OCI-M2 (cell line): ENCODE measurements around the gene MLN.

Experiments
- DNase-seq: peaks from one replicate; lab custom pipeline; 2025; ENCODE audit not compliant: unreplicated experiment; lab: John Stamatoyannopoulos, UW

The MLN gene, protein sequence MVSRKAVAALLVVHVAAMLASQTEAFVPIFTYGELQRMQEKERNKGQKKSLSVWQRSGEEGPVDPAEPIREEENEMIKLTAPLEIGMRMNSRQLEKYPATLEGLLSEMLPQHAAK

DNA sequence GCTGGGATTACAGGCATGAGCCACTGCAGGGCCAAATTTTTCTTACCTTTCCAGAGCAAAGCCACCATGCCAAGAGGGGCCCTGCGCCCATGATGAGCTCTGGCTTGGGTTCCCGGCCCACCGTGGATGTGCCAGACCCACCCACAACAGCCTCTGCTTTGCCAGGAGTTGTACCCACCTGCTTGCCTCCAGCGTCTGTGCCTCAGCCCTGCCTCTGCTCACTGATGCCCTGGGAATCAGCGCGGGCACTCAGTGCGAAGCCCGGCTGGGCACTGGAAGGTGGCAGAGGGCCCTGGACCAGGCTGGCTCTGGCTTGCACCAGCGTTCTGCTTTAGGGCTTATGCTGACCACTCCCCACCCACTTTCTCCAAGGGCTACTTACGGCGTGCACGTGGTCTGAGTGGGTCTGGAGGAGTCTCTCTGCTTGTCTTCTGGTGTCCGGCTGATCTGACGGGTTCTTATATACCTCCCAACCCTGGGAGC lies at the start of gene MLN:
Gene MLN, minus strand, starts transcription at position 433 of the 483 bp plus-strand sequence. CDS start 2,840 bp downstream, outside the sequence.
- DNase-seq = no peak

DNA sequence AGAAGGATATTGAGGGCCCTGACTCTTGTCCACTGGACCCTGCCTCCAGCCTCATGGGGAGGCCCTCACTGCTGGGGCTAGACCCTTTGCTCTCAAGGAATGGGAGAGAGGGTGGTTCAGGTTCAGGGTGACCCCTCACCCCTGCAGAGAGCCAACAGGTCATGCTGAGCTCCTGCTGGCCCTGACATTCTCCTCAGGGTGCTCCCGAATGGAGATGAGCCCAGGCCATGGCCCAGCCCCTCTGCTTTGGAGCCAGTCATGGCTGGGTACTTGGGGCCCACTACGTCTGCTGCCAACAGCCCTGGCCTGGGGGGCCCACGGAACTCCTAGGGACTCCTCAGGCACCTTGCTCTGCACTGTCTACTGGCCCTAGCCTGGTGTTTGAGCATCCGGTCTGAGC lies 49.2 kb upstream of the MLN start:
- DNase-seq = no peak

DNA sequence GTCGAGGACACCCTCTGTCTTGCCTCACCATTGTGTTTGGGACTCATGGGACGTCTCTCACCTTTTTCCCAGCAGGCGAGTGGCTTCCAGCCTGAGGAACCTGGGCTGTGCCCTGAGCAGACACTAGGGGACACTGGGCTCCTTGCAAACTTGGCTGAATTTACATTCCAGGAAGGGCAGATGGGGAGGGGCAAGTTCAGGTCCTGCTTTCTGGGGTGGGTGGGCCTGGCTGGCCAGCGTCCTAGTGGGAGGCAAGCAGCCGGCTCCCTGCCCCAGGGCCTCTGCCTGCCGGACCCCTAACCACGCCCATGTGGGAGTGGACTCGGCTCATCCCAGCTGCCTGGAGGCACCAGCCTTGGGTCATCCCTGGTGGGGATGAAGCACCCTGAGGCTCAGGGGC lies 48.2 kb upstream of the MLN start:
- DNase-seq = no peak

DNA sequence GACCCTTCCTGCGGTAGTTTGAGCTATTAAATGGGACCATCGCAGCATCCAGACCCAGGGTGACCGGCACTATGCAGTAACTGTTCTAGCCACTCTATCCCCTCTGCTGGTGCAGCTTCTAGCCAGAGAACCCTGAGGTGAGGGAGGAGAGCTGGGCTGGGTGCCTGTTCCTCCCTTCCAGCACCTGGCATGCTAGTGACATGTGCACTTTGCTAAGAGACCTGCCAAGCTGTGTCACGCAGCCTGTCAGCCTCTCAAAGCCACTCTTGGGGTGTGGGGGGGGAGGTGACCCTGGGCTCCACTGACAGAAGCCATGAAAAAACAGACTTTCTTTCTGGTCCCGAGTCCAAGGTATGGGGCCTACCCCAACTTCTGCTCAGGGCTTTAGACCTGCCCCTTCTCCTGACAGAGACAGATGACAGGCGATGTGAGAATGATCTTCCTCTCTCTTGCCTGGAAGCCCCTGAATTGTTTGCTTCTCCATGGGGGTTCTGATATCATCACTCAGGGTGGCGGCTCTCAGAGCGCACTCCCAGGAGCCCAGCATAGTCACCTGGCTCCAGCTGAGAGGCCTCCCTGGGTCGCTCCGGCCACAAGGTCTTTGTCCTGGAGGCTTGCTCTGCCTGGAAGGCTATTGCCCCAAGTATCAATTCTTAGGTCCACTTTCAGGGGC lies 47.2 kb upstream of the MLN start:
- no peak for DNase-seq

DNA sequence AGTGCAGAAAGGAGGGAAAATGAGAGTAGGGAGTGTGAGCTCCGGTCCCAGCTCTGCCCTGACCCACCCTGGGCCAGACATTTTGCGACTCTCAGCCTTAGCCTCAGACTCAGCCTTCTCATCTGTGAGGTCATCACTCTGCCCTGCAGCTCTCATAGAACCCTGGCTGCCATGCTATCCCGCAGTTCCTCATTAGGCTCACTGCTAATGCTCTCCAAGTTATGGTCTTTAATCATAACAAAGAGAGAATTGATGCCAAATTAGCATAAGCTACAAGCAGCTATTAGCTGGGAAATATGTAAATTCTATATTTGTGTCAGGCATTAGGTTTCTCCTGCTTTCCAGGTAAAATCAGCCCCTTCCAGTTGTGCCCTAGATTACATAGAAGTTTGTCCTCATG lies 46.5 kb upstream of the MLN start:
- DNase-seq = no peak

DNA sequence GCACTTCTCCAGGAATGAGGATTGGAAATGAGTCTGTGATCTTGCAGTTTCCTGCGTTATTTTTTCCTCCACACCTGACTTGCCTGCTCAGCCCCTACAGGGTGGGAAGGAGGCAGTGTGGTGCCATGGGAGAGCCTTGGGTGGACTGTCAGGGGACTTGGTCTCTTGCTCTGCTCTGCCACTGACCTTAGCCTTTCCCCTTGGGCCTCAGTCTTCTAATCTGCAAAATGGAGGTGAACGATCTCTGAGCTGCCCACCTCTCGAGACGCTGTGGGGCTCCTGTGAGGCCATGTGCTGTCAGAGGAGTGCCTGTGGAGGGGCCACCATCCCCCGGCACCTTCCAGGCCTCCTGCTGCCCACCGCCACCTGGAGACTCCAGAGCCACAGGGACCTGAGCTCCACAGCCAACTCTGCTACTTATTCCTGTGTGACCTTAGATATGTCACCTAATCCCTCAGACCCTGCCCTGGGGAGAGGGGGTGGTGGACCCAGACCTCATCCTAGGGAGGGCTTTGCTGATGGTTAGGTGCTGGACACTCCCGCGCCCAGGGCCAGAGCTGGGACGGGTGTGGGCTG lies 45.8 kb upstream of the MLN start:
- no peak for DNase-seq

DNA sequence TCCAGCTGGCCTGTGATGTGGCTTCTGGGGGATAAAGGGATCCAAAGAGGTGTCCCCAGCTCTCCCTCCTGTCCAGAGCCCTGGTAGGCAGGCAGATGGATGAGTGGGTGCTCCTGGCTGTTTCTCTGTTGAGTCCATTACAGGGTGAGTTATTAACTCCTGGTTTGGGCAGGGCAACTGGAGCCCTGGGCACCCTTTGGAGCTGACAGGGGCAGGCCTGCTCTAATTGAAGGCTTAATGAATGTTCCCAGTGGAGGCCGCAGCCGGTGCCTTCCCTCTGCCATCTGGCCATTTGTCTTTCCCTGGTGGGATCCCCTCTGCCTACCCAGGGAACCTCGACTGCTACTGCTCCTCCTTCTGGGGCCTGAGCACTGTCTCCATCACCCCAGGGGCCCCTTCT lies 44.7 kb upstream of the MLN start:
- no peak for DNase-seq

DNA sequence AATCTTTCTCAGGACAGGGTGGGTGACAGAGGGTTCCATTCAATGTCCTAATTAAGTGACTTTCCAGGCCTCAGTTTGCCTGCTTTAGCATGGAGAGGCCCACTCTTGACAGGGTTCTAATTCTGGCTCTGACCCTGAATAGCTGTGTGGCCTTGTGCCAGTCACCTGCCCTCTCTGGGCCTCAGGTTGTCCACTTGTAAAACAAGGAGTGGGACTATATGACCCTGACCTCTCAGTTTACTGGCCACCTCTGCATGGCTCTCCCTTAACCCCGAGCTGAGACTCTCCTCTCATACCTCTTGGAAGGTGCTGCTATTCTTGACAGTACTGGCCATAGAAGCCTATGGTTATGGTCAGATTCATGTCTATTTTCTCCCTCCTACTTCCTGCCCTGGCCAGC lies 44.1 kb upstream of the MLN start:
- DNase-seq = no peak

DNA sequence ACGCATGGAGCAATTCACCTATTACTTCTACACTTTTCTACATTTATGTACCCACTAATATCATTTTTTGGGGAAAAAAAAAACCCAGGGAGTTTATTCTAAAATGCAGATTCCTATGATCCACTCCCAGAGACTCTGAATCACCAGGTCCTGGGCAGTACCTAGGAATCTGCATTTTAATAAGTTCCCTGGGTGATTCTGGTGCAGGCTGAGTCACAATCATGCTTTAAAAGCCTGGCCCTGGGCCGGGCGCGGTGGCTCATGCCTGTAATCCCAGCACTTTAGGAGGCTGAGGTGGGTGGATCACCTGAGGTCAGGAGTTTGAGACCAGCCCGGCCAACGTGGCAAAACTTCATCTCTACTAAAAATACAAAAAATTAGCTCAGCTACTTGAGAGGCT lies 43.3 kb upstream of the MLN start:
- no peak for DNase-seq

DNA sequence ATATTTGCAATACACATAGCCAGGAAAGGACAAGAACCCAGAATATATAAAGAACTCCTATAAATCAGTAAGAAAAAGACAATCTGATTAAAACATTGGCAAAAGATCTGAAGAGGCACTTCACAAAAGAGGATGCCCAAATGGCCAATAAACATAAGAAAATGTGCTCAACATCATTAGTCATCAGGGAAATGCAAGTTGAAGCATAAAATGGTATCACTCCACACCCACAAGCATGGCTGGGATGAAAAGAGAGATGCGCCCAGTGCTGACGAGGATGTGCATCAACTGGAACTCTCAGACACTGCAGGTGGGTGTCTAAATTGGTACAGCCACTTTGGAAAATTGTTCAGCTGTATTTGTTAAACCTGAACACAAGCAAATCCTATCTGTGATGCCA lies 42.4 kb upstream of the MLN start:
- DNase-seq = no peak

DNA sequence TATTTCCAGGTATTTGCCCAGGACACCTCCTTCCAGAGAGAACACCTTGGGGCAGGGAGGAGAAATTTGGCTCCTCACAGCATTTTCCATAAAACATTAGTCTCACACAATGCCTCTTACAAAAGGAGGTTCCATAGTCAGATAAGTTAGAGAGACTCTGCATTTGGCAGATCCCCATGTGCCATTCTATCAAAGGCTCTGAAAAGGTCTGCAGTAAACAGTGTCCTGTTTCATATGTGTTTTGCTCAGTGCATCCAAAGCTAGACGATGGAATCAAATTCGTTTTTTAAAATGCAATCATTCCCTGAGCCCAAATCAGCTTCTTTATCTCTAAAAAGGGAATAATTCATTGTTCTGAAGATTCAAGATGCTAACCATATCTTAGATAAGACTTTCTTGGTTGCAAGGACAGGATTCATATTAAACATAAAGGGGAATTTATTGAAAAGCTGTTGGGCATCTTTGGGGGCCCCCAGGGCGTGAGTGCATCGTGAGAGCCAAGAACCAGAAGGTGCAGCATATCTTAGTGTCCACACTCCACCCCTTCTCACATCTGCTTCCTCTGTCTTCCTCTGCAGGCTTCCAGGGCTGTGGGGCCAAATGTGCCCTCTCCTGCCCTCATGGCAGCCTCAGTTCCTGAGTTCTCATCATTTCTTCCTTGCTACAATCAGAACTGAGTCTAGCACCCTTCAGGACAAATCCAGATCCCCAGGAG lies 41.4 kb upstream of the MLN start:
- no peak for DNase-seq

DNA sequence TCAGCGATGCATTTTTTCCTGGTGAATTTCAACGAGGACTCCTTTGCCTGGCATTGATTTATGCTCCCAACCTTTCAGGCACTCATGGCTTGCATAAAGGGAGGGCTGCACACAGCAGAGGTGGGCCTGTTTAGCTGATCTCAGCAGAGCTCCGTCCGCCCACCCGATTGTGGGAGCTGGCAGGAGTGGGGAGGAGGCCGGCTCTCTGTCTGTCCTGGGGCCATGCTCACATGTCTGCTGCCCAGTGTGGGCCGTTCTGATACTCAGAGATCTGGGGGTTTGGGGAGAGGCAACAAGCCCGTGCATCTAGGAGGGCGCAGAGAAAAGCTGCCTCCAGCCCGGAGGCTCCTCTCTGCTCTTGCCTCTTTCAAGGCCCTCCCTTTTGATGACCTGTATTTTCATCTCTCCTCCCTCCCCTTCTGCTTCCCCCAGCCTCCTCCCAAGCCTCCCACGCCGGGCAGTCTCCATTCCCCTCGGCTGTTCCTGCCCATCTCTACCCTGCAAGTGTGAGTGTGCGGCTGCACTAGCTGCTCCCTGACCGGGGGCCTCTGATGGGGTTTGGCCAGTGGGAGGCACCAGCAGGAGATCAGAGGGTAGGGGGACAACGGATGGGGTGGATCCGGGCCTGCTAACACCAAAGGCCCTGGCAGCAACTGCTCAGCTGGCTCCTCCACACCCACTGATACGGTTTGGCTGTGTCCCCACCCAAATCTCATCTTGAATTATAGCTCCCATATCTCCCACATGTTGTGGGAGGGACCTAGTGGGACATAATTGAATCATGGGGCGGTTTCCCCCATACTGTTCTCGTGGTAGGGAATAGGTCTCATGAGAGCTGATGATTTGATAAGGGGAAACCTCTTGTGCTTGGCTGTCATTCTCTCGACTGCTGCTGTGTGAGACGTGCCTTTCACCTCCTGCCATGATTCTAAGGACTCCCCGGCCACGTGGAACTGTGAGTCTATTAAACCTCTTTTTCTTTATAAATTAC lies 39.6 kb upstream of the MLN start:
- no peak for DNase-seq

DNA sequence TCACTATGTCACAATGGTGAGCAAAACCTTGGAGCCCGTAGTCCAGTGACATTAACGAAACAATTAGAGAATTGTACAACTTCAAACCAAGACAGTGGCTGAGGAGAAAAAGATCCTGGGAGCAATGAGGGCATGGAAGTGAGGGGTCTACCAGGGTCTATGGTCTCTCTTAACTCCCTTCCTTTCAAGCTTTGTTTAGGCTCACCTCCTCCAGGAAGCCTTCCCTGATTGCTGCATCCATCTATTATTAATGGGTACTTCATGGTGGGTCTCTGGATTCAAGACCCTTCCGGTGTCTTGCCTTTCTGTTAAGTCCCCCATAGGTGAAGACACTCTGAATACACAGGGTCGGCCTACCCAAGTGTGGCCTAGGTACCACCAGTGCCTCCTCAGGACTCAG lies 38.1 kb upstream of the MLN start:
- no peak for DNase-seq

DNA sequence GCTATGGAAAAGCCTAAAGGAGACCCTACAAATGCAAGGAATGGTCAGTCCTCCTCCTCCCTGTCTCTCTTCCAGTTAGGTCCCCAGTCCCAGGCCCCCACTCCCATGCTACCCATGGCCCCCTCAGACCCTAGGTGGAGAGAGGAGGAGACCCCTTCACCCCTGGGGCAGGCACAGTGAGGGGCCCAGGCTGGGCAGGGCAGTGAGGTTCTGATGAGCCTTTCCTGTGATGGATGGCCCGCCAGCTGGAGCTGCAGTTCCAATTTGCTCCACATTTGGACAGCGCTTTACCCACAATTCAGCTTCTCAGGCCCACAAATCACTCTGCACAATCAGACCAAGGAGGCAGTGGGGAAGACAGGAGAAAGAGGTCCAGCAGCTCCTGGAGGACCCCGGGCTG lies 37.3 kb upstream of the MLN start:
- no peak for DNase-seq

DNA sequence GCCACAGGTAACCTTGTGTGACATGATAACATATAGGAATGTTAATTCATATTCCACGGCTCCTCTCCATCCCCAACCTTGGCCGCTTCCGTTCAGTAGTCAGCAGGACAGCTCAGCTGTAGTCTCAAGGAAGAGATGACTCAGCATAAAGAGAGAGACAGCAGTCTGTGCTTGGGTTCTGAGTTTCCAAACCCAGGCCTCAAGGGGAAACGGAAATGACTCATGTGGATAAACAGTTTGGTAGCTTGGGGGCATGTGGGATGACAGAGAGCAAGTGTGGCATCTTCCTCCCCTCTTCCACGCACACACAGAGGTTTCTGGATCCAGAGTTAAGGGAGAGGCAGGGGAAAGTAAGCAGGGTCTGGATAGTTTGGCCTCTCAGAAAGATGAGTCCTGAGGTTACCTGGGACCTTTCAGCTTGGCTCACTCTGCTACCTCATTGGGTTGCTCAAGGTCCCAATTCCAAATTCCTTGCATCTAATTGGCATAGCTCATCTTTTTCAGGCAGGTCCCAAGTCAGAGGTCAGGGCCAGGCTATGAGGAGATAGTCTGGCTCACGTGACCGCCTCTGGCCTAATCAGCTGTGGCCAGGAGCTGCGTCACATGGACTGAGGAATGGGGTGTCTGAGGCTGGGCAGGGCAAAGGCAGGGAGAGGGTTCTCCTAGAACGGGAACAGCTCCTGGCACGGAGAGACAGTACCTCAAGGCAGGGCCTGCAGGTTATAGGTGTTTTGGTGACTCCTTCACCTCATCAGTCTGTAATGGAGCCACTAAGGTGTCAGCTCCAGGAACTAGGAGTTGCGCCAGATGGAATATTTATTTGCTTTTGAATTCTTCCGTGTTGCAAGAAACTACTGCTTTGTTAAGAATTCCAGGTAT lies 36.5 kb upstream of the MLN start:
- DNase-seq = no peak

DNA sequence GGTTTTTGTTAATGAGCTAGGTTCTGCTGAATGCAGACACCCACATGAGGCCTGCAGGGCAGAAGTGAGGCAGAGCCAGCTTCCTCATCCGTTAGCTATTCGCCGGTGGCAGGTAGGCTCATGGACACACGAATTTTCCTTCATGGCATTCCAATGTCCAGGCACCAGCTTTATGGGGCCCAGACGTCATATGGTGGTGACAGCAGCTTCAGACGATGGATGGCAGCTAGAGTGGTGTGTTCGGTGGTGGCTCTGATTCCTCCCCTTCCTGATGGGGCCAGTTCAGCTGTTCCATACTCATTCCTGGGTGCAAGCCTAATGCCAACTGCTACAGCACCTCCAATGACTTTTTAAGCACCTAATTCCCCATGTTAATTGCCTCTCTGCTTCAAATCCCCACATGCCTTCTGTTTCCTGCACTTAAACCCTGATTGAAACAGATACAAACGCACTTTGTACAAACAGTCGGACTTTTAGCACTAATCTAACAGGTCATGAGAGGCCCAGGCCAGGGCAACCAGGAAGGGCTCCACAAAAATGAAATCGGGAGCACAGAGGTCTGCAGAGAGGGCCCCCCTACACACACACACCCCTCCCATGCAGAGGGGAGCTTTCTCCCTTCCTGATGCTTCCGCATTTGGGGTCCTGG lies 35.7 kb upstream of the MLN start:
- DNase-seq = no peak

DNA sequence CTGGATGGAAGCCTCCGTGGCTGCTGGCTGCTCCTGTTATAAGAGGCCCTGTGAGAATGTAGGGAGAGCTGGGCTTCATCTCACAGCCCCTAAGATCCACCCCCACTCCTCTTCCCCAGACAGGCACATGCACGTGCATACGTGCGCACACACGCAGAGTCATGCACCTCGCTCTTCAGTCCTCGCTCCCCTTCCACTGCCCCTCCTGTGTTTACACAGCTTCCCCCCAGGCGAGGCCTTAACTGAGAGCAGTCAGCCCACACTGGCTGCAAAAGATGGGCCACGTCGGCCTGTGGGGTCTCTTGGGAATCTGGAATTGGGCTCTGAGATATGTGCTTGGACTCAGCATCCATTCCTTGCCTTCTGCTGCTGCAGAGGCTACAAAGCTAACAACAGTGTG lies 35.2 kb upstream of the MLN start:
- DNase-seq = no peak

DNA sequence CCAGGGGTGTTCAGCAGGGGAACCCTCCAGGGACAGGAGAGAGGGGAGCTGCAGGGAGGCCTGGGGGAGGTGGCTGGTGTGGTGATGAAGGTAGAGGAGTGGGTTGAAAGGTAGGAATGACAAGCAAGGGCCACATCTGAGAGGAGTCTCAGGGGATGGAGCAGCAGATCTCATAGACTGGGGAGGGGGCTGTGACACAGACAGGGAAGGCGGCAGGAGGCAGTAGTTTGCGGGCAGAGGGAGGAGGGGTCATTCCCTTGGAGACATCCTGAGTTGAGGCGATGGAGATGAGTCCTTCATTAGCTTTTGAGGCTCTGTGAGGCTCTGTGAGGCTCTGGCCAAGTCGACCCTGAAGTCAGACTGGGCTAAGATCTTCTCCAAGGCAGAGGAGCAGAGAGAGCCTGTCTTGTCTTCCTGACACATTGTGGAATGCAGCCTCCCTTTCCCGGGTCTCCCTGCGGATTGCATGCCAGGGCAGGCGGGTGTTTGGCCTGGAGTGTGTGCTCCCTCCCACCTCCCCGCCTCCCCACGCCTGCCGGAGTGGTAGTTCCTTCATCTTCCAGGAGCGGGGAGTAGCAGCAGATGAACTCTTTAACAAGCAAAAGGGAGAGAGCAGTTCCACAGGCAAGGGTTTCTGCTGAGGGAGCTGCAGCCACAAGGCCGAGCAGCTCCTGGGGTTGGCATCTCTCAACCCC lies 34.3 kb upstream of the MLN start:
- DNase-seq = no peak
